ENCODE measurements around the gene DHX34.
"Not testable (repeated sequence)": the region's sequence is repeated elsewhere in the genome, so short reads cannot be mapped to it uniquely, and the experiment has no call there.

The DHX34 gene

DNA sequence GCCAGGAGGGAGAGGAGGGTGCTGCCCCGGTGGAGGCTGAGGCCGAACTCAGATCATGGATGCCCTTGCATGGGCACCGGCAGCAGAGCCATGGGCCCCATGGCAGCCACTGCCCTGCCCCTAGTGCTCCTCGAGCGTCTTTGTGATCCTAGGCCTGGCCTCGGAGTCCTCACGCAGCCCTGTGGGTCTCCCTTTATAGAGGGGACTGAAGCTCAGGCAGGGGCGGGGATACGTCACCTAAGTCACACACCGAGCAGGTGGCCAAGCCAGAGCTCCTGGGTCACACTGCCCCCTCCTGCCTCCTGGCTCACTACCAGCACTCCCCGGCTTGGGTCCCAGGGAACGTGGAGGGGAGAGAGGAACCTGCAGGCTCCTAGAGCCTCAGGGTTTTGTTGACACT is 28.7 kb downstream of the DHX34 start:
- H3K27ac ChIP-seq (ENCODE audit: insufficient read depth, low read depth, low read length, poor library complexity, severe bottlenecking): no peak overlapping the region
- no peaks in the 10 kb centered on the region for H3K27me3 ChIP-seq (ENCODE audit: control insufficient read depth, insufficient read depth, low read length, poor library complexity, severe bottlenecking)
- H3K4me1 ChIP-seq (ENCODE audit: control insufficient read depth, insufficient read depth, low read length): no peaks in the 10 kb centered on the region
- 92 to 94% methylated on average over 12 of the region's 12 CpGs for WGBS, 2 experiments
- H3K9me3 ChIP-seq (ENCODE audit: control insufficient read depth, low read length): no peaks in the 10 kb centered on the region
- H3K36me3 ChIP-seq (ENCODE audit: control insufficient read depth, insufficient read depth, low read length): peaks cover 56% of the 10 kb centered on the region
- H3K4me3 ChIP-seq (ENCODE audit: insufficient read depth, low read depth, low read length): no peak overlapping the region

DNA sequence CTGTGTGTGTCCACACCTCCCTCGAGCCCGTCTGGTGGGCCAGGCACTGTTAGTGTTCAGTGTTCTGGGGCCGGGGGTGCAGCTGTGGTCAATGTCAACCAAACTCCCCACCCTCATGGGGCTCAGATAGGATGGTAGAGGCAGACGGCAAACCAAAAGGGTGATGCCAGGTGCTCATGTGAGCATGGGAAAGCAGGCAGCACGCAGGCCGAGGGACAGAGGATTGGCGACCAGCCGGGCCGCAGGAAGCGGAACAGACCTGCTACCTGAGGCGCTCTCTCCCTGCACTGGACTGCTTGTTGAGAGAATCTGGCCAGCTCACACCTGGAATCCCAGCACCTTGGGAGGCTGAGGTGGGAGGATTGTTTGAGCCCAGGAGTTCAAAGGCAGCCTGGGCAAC is 29.1 kb downstream of the DHX34 start:
- Histone ChIP-seq H3K36me3 (ENCODE audit: control insufficient read depth, insufficient read depth, low read length) (peaks cover 52% of the 10 kb centered on the region), H3K4me1 (ENCODE audit: control insufficient read depth, insufficient read depth, low read length) (no peaks in the 10 kb centered on the region), H3K9me3 (ENCODE audit: control insufficient read depth, low read length) (no peaks in the 10 kb centered on the region), H3K4me3 (ENCODE audit: insufficient read depth, low read depth, low read length) (no peak overlapping the region), H3K27me3 (ENCODE audit: control insufficient read depth, insufficient read depth, low read length, poor library complexity, severe bottlenecking) (no peaks in the 10 kb centered on the region), H3K27ac (ENCODE audit: insufficient read depth, low read depth, low read length, poor library complexity, severe bottlenecking) (no peak overlapping the region)
- 96 to 98% methylated on average over 11 of the region's 11 CpGs for WGBS, 2 experiments

GRCh38 chr19:47379381-47379938 is 30.3 kb downstream of the DHX34 start:
- Histone ChIP-seq H3K36me3 (ENCODE audit: control insufficient read depth, insufficient read depth, low read length) (peaks cover 43% of the 10 kb centered on the region), H3K4me3 (ENCODE audit: insufficient read depth, low read depth, low read length) (no peak overlapping the region), H3K27me3 (ENCODE audit: control insufficient read depth, insufficient read depth, low read length, poor library complexity, severe bottlenecking) (no peaks in the 10 kb centered on the region), H3K4me1 (ENCODE audit: control insufficient read depth, insufficient read depth, low read length) (no peaks in the 10 kb centered on the region), H3K9me3 (ENCODE audit: control insufficient read depth, low read length) (no peaks in the 10 kb centered on the region), H3K27ac (ENCODE audit: insufficient read depth, low read depth, low read length, poor library complexity, severe bottlenecking) (no peak overlapping the region)
- WGBS, 2 experiments: 94 to 95% methylated on average over 23 of the region's 23 CpGs

GRCh38 chr19:47380559-47380958 is 31.4 kb downstream of the DHX34 start:
- Histone ChIP-seq H3K27me3 (ENCODE audit: control insufficient read depth, insufficient read depth, low read length, poor library complexity, severe bottlenecking) (no peaks in the 10 kb centered on the region), H3K4me3 (ENCODE audit: insufficient read depth, low read depth, low read length) (no peak overlapping the region), H3K4me1 (ENCODE audit: control insufficient read depth, insufficient read depth, low read length) (no peaks in the 10 kb centered on the region), H3K36me3 (ENCODE audit: control insufficient read depth, insufficient read depth, low read length) (peaks cover 35% of the 10 kb centered on the region), H3K9me3 (ENCODE audit: control insufficient read depth, low read length) (no peaks in the 10 kb centered on the region), H3K27ac (ENCODE audit: insufficient read depth, low read depth, low read length, poor library complexity, severe bottlenecking) (no peak overlapping the region)
- WGBS, 2 experiments: 95 to 97% methylated on average over 6 of the region's 6 CpGs

GRCh38 chr19:47381121-47381520 is 32.0 kb downstream of the DHX34 start:
- 94 to 97% methylated on average over 14 of the region's 14 CpGs for WGBS, 2 experiments
- Histone ChIP-seq H3K27me3 (ENCODE audit: control insufficient read depth, insufficient read depth, low read length, poor library complexity, severe bottlenecking) (no peaks in the 10 kb centered on the region), H3K4me1 (ENCODE audit: control insufficient read depth, insufficient read depth, low read length) (no peaks in the 10 kb centered on the region), H3K36me3 (ENCODE audit: control insufficient read depth, insufficient read depth, low read length) (peaks cover 29% of the 10 kb centered on the region), H3K4me3 (ENCODE audit: insufficient read depth, low read depth, low read length) (no peak overlapping the region), H3K27ac (ENCODE audit: insufficient read depth, low read depth, low read length, poor library complexity, severe bottlenecking) (no peak overlapping the region), H3K9me3 (ENCODE audit: control insufficient read depth, low read length) (no peaks in the 10 kb centered on the region)

DNA sequence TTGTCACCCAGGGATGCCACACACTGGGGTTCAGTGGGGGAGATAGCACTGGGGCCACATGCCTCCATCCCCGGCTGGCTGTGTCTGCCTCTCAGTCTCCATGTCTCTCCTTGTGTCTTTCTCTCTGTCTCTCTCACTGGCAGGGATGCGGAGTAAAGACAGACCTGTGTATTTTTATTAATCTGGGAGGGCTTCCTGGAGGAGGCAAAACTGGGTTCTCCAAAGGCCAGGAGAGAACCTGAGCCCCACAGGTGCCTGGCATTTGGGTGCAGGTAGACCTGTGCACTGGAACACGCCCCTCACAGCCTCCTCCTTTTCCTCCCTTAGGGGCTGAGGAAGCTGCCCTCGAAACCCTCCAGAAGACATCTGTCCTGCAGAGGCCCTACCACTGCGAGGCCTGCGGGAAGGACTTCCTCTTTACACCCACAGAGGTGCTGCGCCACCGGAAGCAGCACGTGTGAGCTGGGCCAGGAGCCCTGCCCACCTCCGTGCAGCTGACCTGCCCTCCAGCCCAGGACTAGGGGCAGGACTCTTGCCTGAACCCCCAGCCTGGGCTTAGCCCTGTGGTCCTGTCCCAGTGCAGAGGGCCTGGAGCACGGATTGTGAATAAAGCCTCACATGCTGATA is 32.7 kb downstream of the DHX34 start:
- Histone ChIP-seq H3K36me3 (ENCODE audit: control insufficient read depth, insufficient read depth, low read length) (peaks cover 23% of the 10 kb centered on the region), H3K4me1 (ENCODE audit: control insufficient read depth, insufficient read depth, low read length) (no peaks in the 10 kb centered on the region), H3K27ac (ENCODE audit: insufficient read depth, low read depth, low read length, poor library complexity, severe bottlenecking) (no peak overlapping the region), H3K27me3 (ENCODE audit: control insufficient read depth, insufficient read depth, low read length, poor library complexity, severe bottlenecking) (no peaks in the 10 kb centered on the region), H3K4me3 (ENCODE audit: insufficient read depth, low read depth, low read length) (no peak overlapping the region), H3K9me3 (ENCODE audit: control insufficient read depth, low read length) (no peaks in the 10 kb centered on the region)
- WGBS, 2 experiments: 90 to 93% methylated on average over 11 of the region's 11 CpGs

GRCh38 chr19:47383890-47384289 is 34.8 kb downstream of the DHX34 start:
- not testable (repeated sequence) for H3K9me3 ChIP-seq (ENCODE audit: control insufficient read depth, low read length)

GRCh38 chr19:47384533-47384932 is 35.4 kb downstream of the DHX34 start:
- WGBS, 2 experiments: 92 to 94% methylated on average over 4 of the region's 4 CpGs
- not testable (repeated sequence) for H3K4me1 ChIP-seq (ENCODE audit: control insufficient read depth, insufficient read depth, low read length); H3K9me3 ChIP-seq (ENCODE audit: control insufficient read depth, low read length); H3K4me3 ChIP-seq (ENCODE audit: insufficient read depth, low read depth, low read length); H3K27me3 ChIP-seq (ENCODE audit: control insufficient read depth, insufficient read depth, low read length, poor library complexity, severe bottlenecking); H3K27ac ChIP-seq (ENCODE audit: insufficient read depth, low read depth, low read length, poor library complexity, severe bottlenecking)
- peaks cover 17% of the 10 kb centered on the region for H3K36me3 ChIP-seq (ENCODE audit: control insufficient read depth, insufficient read depth, low read length)

More at GRCh38 chr19:47383890-47384289, 34.8 kb downstream of the DHX34 start:
- H3K27ac ChIP-seq (ENCODE audit: insufficient read depth, low read depth, low read length, poor library complexity, severe bottlenecking); H3K4me3 ChIP-seq (ENCODE audit: insufficient read depth, low read depth, low read length); H3K4me1 ChIP-seq (ENCODE audit: control insufficient read depth, insufficient read depth, low read length); H3K27me3 ChIP-seq (ENCODE audit: control insufficient read depth, insufficient read depth, low read length, poor library complexity, severe bottlenecking): not testable (repeated sequence)
- peaks cover 17% of the 10 kb centered on the region for H3K36me3 ChIP-seq (ENCODE audit: control insufficient read depth, insufficient read depth, low read length)
- WGBS, 2 experiments: 91 to 94% methylated on average over 5 of the region's 5 CpGs

GRCh38 chr19:47386582-47386981 is 37.5 kb downstream of the DHX34 start:
- not testable (repeated sequence) for H3K27me3 ChIP-seq (ENCODE audit: control insufficient read depth, insufficient read depth, low read length, poor library complexity, severe bottlenecking); H3K4me1 ChIP-seq (ENCODE audit: control insufficient read depth, insufficient read depth, low read length); H3K27ac ChIP-seq (ENCODE audit: insufficient read depth, low read depth, low read length, poor library complexity, severe bottlenecking); H3K9me3 ChIP-seq (ENCODE audit: control insufficient read depth, low read length); H3K36me3 ChIP-seq (ENCODE audit: control insufficient read depth, insufficient read depth, low read length); H3K4me3 ChIP-seq (ENCODE audit: insufficient read depth, low read depth, low read length)
- 94 to 96% methylated on average over 11 to 12 of the region's 12 CpGs for WGBS, 2 experiments

DNA sequence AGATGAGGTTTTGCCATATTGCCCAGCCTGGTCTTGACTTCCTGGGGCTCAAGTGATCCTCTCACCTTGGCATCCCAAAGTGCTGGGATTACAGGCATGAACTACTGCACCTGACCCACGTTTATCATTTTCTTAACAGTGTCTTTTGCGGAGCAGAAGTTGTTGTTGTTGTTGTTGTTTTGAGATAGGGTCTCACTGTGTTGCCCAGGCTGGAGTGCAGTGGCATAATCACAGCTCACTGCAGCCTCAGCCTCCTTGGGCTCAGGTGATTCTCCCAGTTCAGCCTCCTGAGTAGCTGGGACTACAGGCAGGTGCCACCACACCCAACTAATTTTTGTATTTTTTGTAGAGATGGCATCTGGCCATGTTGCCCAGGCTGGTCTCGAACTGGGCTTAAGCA is 38.5 kb downstream of the DHX34 start:
- not testable (repeated sequence) for H3K4me1 ChIP-seq (ENCODE audit: control insufficient read depth, insufficient read depth, low read length); H3K36me3 ChIP-seq (ENCODE audit: control insufficient read depth, insufficient read depth, low read length); H3K27me3 ChIP-seq (ENCODE audit: control insufficient read depth, insufficient read depth, low read length, poor library complexity, severe bottlenecking); H3K9me3 ChIP-seq (ENCODE audit: control insufficient read depth, low read length); H3K4me3 ChIP-seq (ENCODE audit: insufficient read depth, low read depth, low read length); H3K27ac ChIP-seq (ENCODE audit: insufficient read depth, low read depth, low read length, poor library complexity, severe bottlenecking)
- WGBS, 2 experiments: 92 to 98% methylated on average over 3 of the region's 3 CpGs

DNA sequence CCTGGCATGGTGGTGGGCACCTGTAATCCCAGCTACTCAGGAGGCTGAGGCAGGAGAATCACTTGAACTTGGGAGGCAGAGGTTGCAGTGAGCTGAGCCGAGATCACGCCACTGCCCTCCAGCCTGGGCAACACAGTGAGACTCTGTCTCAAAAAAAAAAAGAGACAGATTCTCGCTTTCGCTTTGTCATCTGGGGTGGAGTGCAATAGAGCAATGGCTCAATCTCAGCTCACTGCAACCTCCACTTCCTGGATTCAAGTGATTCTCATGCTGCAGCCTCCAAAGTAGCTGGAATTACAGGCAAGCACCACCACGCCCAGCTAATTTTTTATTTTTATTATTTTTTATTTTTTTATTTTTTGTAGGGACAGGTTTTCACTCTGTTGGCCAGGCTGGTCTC is 39.6 kb downstream of the DHX34 start:
- H3K4me1 ChIP-seq (ENCODE audit: control insufficient read depth, insufficient read depth, low read length); H3K27me3 ChIP-seq (ENCODE audit: control insufficient read depth, insufficient read depth, low read length, poor library complexity, severe bottlenecking); H3K36me3 ChIP-seq (ENCODE audit: control insufficient read depth, insufficient read depth, low read length); H3K9me3 ChIP-seq (ENCODE audit: control insufficient read depth, low read length); H3K27ac ChIP-seq (ENCODE audit: insufficient read depth, low read depth, low read length, poor library complexity, severe bottlenecking); H3K4me3 ChIP-seq (ENCODE audit: insufficient read depth, low read depth, low read length): not testable (repeated sequence)
- 91 to 92% methylated on average over 4 to 5 of the region's 5 CpGs for WGBS, 2 experiments
